ENCODE measurements around the gene AKT2.

Gene AKT2

GRCh38 chr19:40326201-40326600, 41.1 kb upstream of the AKT2 start:
- H3K36me3 ChIP-seq (ENCODE audit: low read length), result 0 out of 2 replicates have a peak, but pooled peaks cover 2% of the 10 kb centered on the region

GRCh38 chr19:40323705-40324104, 38.6 kb upstream of the AKT2 start:
- Histone ChIP-seq H3K36me3 (ENCODE audit: low read length) (no peaks in the 10 kb centered on the region), H3F3A (ENCODE audit: insufficient read depth) (no peaks in the 10 kb centered on the region), H3K9me2 (replicated peaks; ENCODE audit: insufficient read depth, low read length) (no peaks in the 10 kb centered on the region)

More at GRCh38 chr19:40326201-40326600, 41.1 kb upstream of the AKT2 start:
- Histone ChIP-seq H3K9me2 (replicated peaks; ENCODE audit: insufficient read depth, low read length) (no peaks in the 10 kb centered on the region), H3K79me2 (ENCODE audit: insufficient read depth, low read length) (no peaks in the 10 kb centered on the region), H4K20me1 (ENCODE audit: low read depth, low read length) (no peaks in the 10 kb centered on the region), H3K4me2 (ENCODE audit: low read depth, low read length, poor library complexity, severe bottlenecking) (no peak overlapping the region), H3K9me3 (ENCODE audit: insufficient read depth, low read length) (no peaks in the 10 kb centered on the region), H2AFZ (ENCODE audit: low read depth, low read length, severe bottlenecking) (no peak overlapping the region), H3F3A (ENCODE audit: insufficient read depth) (no peaks in the 10 kb centered on the region), H3K9ac (ENCODE audit: low read length) (no peak overlapping the region), H3K4me3 (ENCODE audit: insufficient read depth, low read length, poor library complexity, severe bottlenecking) (no peak overlapping the region), H3K27me3 (ENCODE audit: low read length) (no peaks in the 10 kb centered on the region), H3K27ac (ENCODE audit: low read depth, low read length) (no peak overlapping the region)
- no peak for TF ChIP-seq EZH2phosphoT487 (conservative IDR thresholded peaks at IDR 0.05; ENCODE audit: low read length)
- TF ChIP-seq CTCF (IDR thresholded peaks at IDR 0.05; ENCODE audit: insufficient read depth, low read length, poor library complexity, severe bottlenecking), result no peak

GRCh38 chr19:40322951-40323615, 37.9 kb upstream of the AKT2 start:
- H2AFZ ChIP-seq (ENCODE audit: low read depth, low read length, severe bottlenecking), result no peak overlapping the region
- H3K27ac ChIP-seq (ENCODE audit: low read depth, low read length), result no peak overlapping the region
- no peaks in the 10 kb centered on the region for H3K9me3 ChIP-seq (ENCODE audit: insufficient read depth, low read length)
- no peaks in the 10 kb centered on the region for H3K36me3 ChIP-seq (ENCODE audit: low read length)
- H3K4me3 ChIP-seq (ENCODE audit: insufficient read depth, low read length, poor library complexity, severe bottlenecking), result no peak overlapping the region
- TF ChIP-seq EZH2phosphoT487 (conservative IDR thresholded peaks at IDR 0.05; ENCODE audit: low read length) (no peak), CTCF (IDR thresholded peaks at IDR 0.05; ENCODE audit: insufficient read depth, low read length, poor library complexity, severe bottlenecking) (no peak)
- no peaks in the 10 kb centered on the region for H3F3A ChIP-seq (ENCODE audit: insufficient read depth)
- no peaks in the 10 kb centered on the region for H3K27me3 ChIP-seq (ENCODE audit: low read length)
- no peaks in the 10 kb centered on the region for H3K9me2 ChIP-seq (replicated peaks; ENCODE audit: insufficient read depth, low read length)
- H3K9ac ChIP-seq (ENCODE audit: low read length), result no peak overlapping the region
- no peak overlapping the region for H3K4me2 ChIP-seq (ENCODE audit: low read depth, low read length, poor library complexity, severe bottlenecking)
- no peaks in the 10 kb centered on the region for H3K79me2 ChIP-seq (ENCODE audit: insufficient read depth, low read length)
- H4K20me1 ChIP-seq (ENCODE audit: low read depth, low read length), result no peaks in the 10 kb centered on the region

More at GRCh38 chr19:40323705-40324104, 38.6 kb upstream of the AKT2 start:
- Histone ChIP-seq H2AFZ (ENCODE audit: low read depth, low read length, severe bottlenecking) (no peak overlapping the region), H4K20me1 (ENCODE audit: low read depth, low read length) (no peaks in the 10 kb centered on the region), H3K9ac (ENCODE audit: low read length) (no peak overlapping the region), H3K27ac (ENCODE audit: low read depth, low read length) (no peak overlapping the region), H3K4me2 (ENCODE audit: low read depth, low read length, poor library complexity, severe bottlenecking) (no peak overlapping the region), H3K4me3 (ENCODE audit: insufficient read depth, low read length, poor library complexity, severe bottlenecking) (no peak overlapping the region), H3K27me3 (ENCODE audit: low read length) (no peaks in the 10 kb centered on the region), H3K79me2 (ENCODE audit: insufficient read depth, low read length) (no peaks in the 10 kb centered on the region), H3K9me3 (ENCODE audit: insufficient read depth, low read length) (no peaks in the 10 kb centered on the region)
- TF ChIP-seq CTCF (IDR thresholded peaks at IDR 0.05; ENCODE audit: insufficient read depth, low read length, poor library complexity, severe bottlenecking) (no peak), EZH2phosphoT487 (conservative IDR thresholded peaks at IDR 0.05; ENCODE audit: low read length) (no peak)

Measured in SU-DHL-6 (cell line).